H1 (cell line): ENCODE data around the gene ENAH. TPM values are rescaled to one million over a fixed set of nuclear protein-coding genes. Genes with fewer than 3 reads are reported as not detected.

ENCODE experiments used
- CTCF ChIA-PET: fragments of 300-600 bp; sonication (Branson Sonifier 250); formaldehyde crosslinking; loops from one replicate; lab custom pipeline; 2021; ENCODE audit not compliant: partially characterized antibody; lab: Charles Lee
- POLR2A ChIA-PET: fragments of 300-600 bp; sonication (Branson Sonifier 250); formaldehyde crosslinking; loops from one replicate; lab custom pipeline; 2021; ENCODE audit warnings: inconsistent platforms; ENCODE audit not compliant: partially characterized antibody; lab: Charles Lee
- DNase-seq, 2 experiments: peaks; one replicate each; pipeline versions ENCODE4 v3.0.0 to v3.0.0-alpha.2; 2010 to 2022; ENCODE audit warnings: low spot score in 2 of 2, low read depth in 1 of 2, mixed read lengths in 1 of 2
- FAIRE-seq: peaks from 2 replicates; lab custom pipeline; 2011; peaks lifted over from hg19 to GRCh38; lab: Jason Lieb, UNC
- H2AFZ ChIP-seq: 2 replicates; pipeline ENCODE4 v1.8.1; 2012; ENCODE audit warnings: low read length, inconsistent platforms
- H2AK5ac ChIP-seq: 2 replicates; pipeline ENCODE4 v1.6.1; 2013; ENCODE audit warnings: low read depth, low read length
- H2BK120ac ChIP-seq: replicated peaks from 2 replicates; pipeline ENCODE3; 2013; ENCODE audit warnings: low read depth, low read length, inconsistent platforms
- H2BK12ac ChIP-seq: 2 replicates; pipeline ENCODE4 v1.6.1; 2013; ENCODE audit warnings: low read depth, low read length
- H2BK15ac ChIP-seq: 2 replicates; pipeline ENCODE4 v1.6.1; 2013; ENCODE audit warnings: low read length
- H2BK20ac ChIP-seq: 2 replicates; pipeline ENCODE4 v1.6.1; 2013; ENCODE audit warnings: low read length
- H2BK5ac ChIP-seq: 2 replicates; pipeline ENCODE4 v1.6.1; 2013; ENCODE audit warnings: low read depth, low read length
- H3K14ac ChIP-seq: 2 replicates; pipeline ENCODE4 v1.6.1; 2013; ENCODE audit warnings: inconsistent platforms; ENCODE audit not compliant: insufficient read length
- H3K18ac ChIP-seq: 2 replicates; pipeline ENCODE4 v1.6.1; 2013; ENCODE audit warnings: low read length; ENCODE audit errors: extremely low read depth
- H3K23ac ChIP-seq: 2 replicates; pipeline ENCODE4 v1.6.1; 2013; ENCODE audit warnings: inconsistent platforms; ENCODE audit not compliant: insufficient read length
- H3K23me2 ChIP-seq: 2 replicates; pipeline ENCODE4 v1.6.1; 2013; ENCODE audit warnings: low read depth, low read length
- H3K27ac ChIP-seq: 2 replicates; pipeline ENCODE4 v1.6.1; 2011; ENCODE audit warnings: low read depth, low read length, inconsistent platforms
- H3K27me3 ChIP-seq, 4 experiments: replicated peaks in 1 of 4; 1 replicate in 1 of 4; 2 replicates in 3 of 4; pipeline versions ENCODE4 v1.6.1 to v1.8.1; 2011 to 2013; ENCODE audit warnings: low read length in 3 of 4, mild to moderate bottlenecking in 3 of 4, inconsistent platforms in 2 of 4, mixed read lengths in 2 of 4, moderate library complexity in 1 of 4; ENCODE audit not compliant: control insufficient read depth in 3 of 4, insufficient read depth in 3 of 4; ENCODE audit errors: extremely low read depth in 1 of 4
- H3K36me3 ChIP-seq, 4 experiments: 2 replicates each; pipeline versions ENCODE4 v1.6.1 to v1.8.1; 2011 to 2013; ENCODE audit warnings: mild to moderate bottlenecking in 4 of 4, low read length in 3 of 4, moderate library complexity in 2 of 4, control low read depth in 1 of 4, inconsistent platforms in 1 of 4; ENCODE audit not compliant: insufficient read depth in 4 of 4, control insufficient read depth in 2 of 4
- H3K4ac ChIP-seq: replicated peaks from 2 replicates; pipeline ENCODE3; 2013; ENCODE audit warnings: low read length, low read depth, mixed read lengths, inconsistent platforms; ENCODE audit not compliant: insufficient read length
- H3K4me1 ChIP-seq, 4 experiments: replicated peaks in 1 of 4; 1 replicate in 1 of 4; 2 replicates in 3 of 4; pipeline versions ENCODE4 v1.6.1 to v1.8.1; 2011 to 2013; ENCODE audit warnings: low read length in 3 of 4, inconsistent platforms in 2 of 4, mixed read lengths in 1 of 4; ENCODE audit not compliant: insufficient read depth in 4 of 4, control insufficient read depth in 3 of 4
- H3K4me2 ChIP-seq, 2 experiments: 2 replicates each; pipeline versions ENCODE4 v1.6.1 to v1.8.1; 2011 to 2013; ENCODE audit warnings: low read depth in 2 of 2, low read length in 2 of 2, control low read depth in 1 of 2, inconsistent platforms in 1 of 2, mild to moderate bottlenecking in 1 of 2; ENCODE audit not compliant: insufficient read depth in 1 of 2
- H3K4me3 ChIP-seq, 4 experiments: fragments of 200-600, 300-600 bp in 1 of 4; sonication (generic), shearing (Covaris generic), sonication (Bioruptor Twin) in 1 of 4; 2 replicates each; pipeline versions ENCODE4 v1.5.1 to v1.8.1; 2011 to 2016; ENCODE audit warnings: low read length in 4 of 4, low read depth in 3 of 4, control low read depth in 2 of 4, inconsistent platforms in 2 of 4, mild to moderate bottlenecking in 2 of 4, mixed read lengths in 1 of 4, moderate library complexity in 1 of 4; ENCODE audit not compliant: insufficient read depth in 2 of 4; ENCODE audit errors: extremely low read depth in 1 of 4
- H3K56ac ChIP-seq: replicated peaks from 2 replicates; pipeline ENCODE3; 2013; ENCODE audit warnings: low read depth, mild to moderate bottlenecking, mixed read lengths, low read length, inconsistent platforms; ENCODE audit not compliant: insufficient read length
- H3K79me1 ChIP-seq: 2 replicates; pipeline ENCODE4 v1.6.1; 2013; ENCODE audit warnings: low read depth, low read length, control low read depth
- H3K79me2 ChIP-seq, 2 experiments: 2 replicates each; pipeline versions ENCODE4 v1.6.1 to v1.8.1; 2012 to 2013; ENCODE audit warnings: low read length in 2 of 2, mild to moderate bottlenecking in 2 of 2, inconsistent platforms in 1 of 2; ENCODE audit not compliant: insufficient read depth in 2 of 2, control insufficient read depth in 1 of 2
- H3K9ac ChIP-seq, 4 experiments: replicated peaks in 1 of 4; 1 replicate in 1 of 4; 2 replicates in 3 of 4; pipeline versions ENCODE4 v1.6.1 to v1.8.1; 2011 to 2013; ENCODE audit warnings: low read depth in 3 of 4, low read length in 3 of 4, control low read depth in 2 of 4, mild to moderate bottlenecking in 2 of 4, moderate library complexity in 2 of 4, inconsistent platforms in 1 of 4; ENCODE audit errors: extremely low read depth in 1 of 4
- H3K9me3 ChIP-seq, 2 experiments: 2 replicates each; pipeline versions ENCODE4 v1.6.1 to v1.8.1; 2012 to 2013; ENCODE audit warnings: mild to moderate bottlenecking in 2 of 2, moderate library complexity in 2 of 2, control low read depth in 1 of 2, inconsistent platforms in 1 of 2, low read depth in 1 of 2, low read length in 1 of 2, mixed read lengths in 1 of 2; ENCODE audit not compliant: insufficient read depth in 2 of 2
- H4K20me1 ChIP-seq, 2 experiments: replicated peaks in 1 of 2; 2 replicates each; pipeline versions ENCODE3 to v1.8.1; 2011 to 2013; ENCODE audit warnings: inconsistent platforms in 2 of 2, low read length in 2 of 2, mild to moderate bottlenecking in 1 of 2; ENCODE audit not compliant: insufficient read depth in 2 of 2, control insufficient read depth in 1 of 2
- H4K5ac ChIP-seq: 2 replicates; pipeline ENCODE4 v1.6.1; 2013; ENCODE audit warnings: low read length, low read depth, mixed read lengths, inconsistent platforms; ENCODE audit not compliant: insufficient read length
- H4K8ac ChIP-seq: 2 replicates; pipeline ENCODE4 v1.8.0; 2013; ENCODE audit warnings: mild to moderate bottlenecking, moderate library complexity, low read length, inconsistent platforms; ENCODE audit not compliant: insufficient read depth; ENCODE audit errors: extremely low read depth
- H4K91ac ChIP-seq: replicated peaks from 2 replicates; pipeline ENCODE3; 2013; ENCODE audit warnings: low read length, mixed read lengths, inconsistent platforms; ENCODE audit not compliant: insufficient read length
- BRCA1 ChIP-seq: IDR thresholded peaks from 2 replicates; pipeline ENCODE4 v1.6.1; 2012; ENCODE audit warnings: low read depth, low read length, improper control_type of control experiment
- SIRT6 ChIP-seq: IDR thresholded peaks from one replicate; pipeline ENCODE4 v1.7.1; 2012; ENCODE audit warnings: low read length, inconsistent platforms
- TAF1 ChIP-seq: IDR thresholded peaks from 2 replicates; pipeline ENCODE4 v1.6.1; 2011; ENCODE audit warnings: mild to moderate bottlenecking, low read depth, low read length
- WGBS, 2 experiments: shearing (Covaris generic) in 1 of 2; methylation state at CpG; one replicate each; pipeline versions ENCODE4 v1.1.6 to v1.1.7; 2013 to 2015; ENCODE audit warnings: low lambda C conversion rate in 2 of 2, mixed read lengths in 2 of 2, inconsistent platforms in 1 of 2, low coverage in 1 of 2, missing lambda C conversion rate in 1 of 2; ENCODE audit not compliant: insufficient replicate concordance in 2 of 2, insufficient coverage in 1 of 2, insufficient read length in 1 of 2; ENCODE audit errors: extremely low coverage in 1 of 2, missing lambda C conversion rate in 1 of 2; 5-methylcytosine and 5-hydroxymethylcytosine counted together
- polyA plus RNA-seq, 7 experiments: library from polyadenylated mRNA; depleted of rRNA in 3 of 7; stranded (reverse) in 5 of 7; unstranded in 2 of 7; fragments of >200 nt in 5 of 7; fragments of 200-250 nt in 2 of 7; gene quantifications; 1 replicate in 5 of 7; 2 replicates in 1 of 7; 4 replicates in 1 of 7; pipeline versions ENCODE4 v1.2.1 to v1.2.3, GENCODE V29; 2011 to 2013; ENCODE audit warnings: missing spikeins in 2 of 7, mixed read lengths in 2 of 7
- total RNA-seq: library from RNA; stranded (reverse); fragmentation: NEBNext Ultra II Directional; extraction: Animal tissue kit (Norgen Biotek cat#: 25700); gene quantifications from 2 replicates; pipeline ENCODE4 v1.2.1, GENCODE V29; 2021

ENAH gene
- total and polyA plus RNA-seq, 2 of the 8 experiments (the other 6 are each of a cell fraction or from before 2014, with no cell fraction given): 39.1 to 335 TPM

DNA sequence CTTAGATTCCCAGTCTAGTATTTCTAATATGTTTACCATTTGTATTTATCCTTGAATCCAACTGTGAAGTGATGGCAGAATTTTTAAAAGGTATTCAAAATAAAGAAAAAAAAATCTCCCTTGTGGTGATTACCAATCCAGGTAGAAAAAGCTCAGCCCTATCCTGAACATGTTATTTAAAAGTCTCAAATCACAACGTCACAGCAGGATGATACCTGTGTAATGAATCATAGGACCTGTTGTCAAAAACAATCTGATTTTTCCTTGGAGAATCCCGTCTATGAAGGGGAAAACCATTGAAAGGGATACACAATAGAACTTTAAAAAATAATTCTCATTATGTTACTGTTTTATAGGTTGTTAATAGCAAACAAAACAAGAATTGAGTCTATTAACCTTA, 148.1 kb downstream of the ENAH start:
- H3K4me2 ChIP-seq: no peak overlapping the region
- POLR2A ChIA-PET: no interaction called here

More for the DNA sequence above, 148.1 kb downstream of the ENAH start:
- Histone ChIP-seq H4K5ac (no peak overlapping the region), H3K27ac (no peak overlapping the region), H3K56ac (no peak overlapping the region), H3K36me3 (peaks cover 0 to 60% (median 9%) of the 10 kb centered on the region in 4 experiments; a peak in 5 of 8 replicates), H4K91ac (no peak overlapping the region), H3K23ac (no peak overlapping the region), H2AK5ac (no peak overlapping the region), H3K14ac (no peak overlapping the region), H3K18ac (no peak overlapping the region), H3K9me3 (no peaks in the 10 kb centered on the region), H2BK15ac (no peak overlapping the region), H3K23me2 (no peaks in the 10 kb centered on the region), H3K79me2 (0 out of 4 replicates have a peak, but pooled peaks cover 0 to 3% of the 10 kb centered on the region in 2 experiments), H4K8ac (no peak overlapping the region), H3K4me1 (peaks cover 5 to 20% (median 14%) of the 10 kb centered on the region in 4 experiments; a peak in 6 of 7 replicates), H2BK20ac (no peak overlapping the region), H2BK12ac (no peak overlapping the region), H2BK5ac (no peak overlapping the region), H4K20me1 (peaks cover 0 to 2% of the 10 kb centered on the region in 2 experiments), H3K79me1 (no peaks in the 10 kb centered on the region), H3K4ac (no peak overlapping the region), H3K9ac (no peak overlapping the region), H3K27me3 (no peaks in the 10 kb centered on the region), H3K4me3 (no peak overlapping the region), H2BK120ac (no peak overlapping the region), H2AFZ (no peak overlapping the region)
- FAIRE-seq (no peak), DNase-seq (no peak)
- 84% methylated on average over 2 of the region's 2 CpGs; no CpG with 5 or more reads in 1 of the 2 experiments for WGBS, 2 experiments
- CTCF ChIA-PET: interaction anchor here (1.3 kb wide), 1 partner anchor 23 kb away, joined by 3 read pairs; no protein-coding TSS in a partner anchor
- TF ChIP-seq TAF1 (no peak), SIRT6 (no peak), BRCA1 (no peak)
